C4-2B (cell line): ENCODE results near the gene MRGPRF.

ENCODE experiments used
- H3K27ac ChIP-seq: fragments of 450-650 bp; 2 replicates; pipeline ENCODE4 v1.5.1; 2017
- ZFX ChIP-seq: fragments of 450-650 bp; IDR thresholded peaks from 2 replicates; pipeline ENCODE4 v1.6.1; 2017
- TF ChIP-seq, protein P1 (sequence below): fragments of 450-650 bp; conservative IDR thresholded peaks from 2 replicates; pipeline ENCODE4 v1.5.1; 2017; ENCODE audit warnings: mild to moderate bottlenecking

The MRGPRF gene

GRCh38 chr11:69008737-69009440 is 4.2 kb downstream of the MRGPRF start:
- TF ChIP-seq, protein P1, sequence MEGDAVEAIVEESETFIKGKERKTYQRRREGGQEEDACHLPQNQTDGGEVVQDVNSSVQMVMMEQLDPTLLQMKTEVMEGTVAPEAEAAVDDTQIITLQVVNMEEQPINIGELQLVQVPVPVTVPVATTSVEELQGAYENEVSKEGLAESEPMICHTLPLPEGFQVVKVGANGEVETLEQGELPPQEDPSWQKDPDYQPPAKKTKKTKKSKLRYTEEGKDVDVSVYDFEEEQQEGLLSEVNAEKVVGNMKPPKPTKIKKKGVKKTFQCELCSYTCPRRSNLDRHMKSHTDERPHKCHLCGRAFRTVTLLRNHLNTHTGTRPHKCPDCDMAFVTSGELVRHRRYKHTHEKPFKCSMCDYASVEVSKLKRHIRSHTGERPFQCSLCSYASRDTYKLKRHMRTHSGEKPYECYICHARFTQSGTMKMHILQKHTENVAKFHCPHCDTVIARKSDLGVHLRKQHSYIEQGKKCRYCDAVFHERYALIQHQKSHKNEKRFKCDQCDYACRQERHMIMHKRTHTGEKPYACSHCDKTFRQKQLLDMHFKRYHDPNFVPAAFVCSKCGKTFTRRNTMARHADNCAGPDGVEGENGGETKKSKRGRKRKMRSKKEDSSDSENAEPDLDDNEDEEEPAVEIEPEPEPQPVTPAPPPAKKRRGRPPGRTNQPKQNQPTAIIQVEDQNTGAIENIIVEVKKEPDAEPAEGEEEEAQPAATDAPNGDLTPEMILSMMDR = no peak
- no peak for TF ChIP-seq ZFX
- H3K27ac ChIP-seq = no peak overlapping the region

GRCh38 chr11:69007975-69008381 is 5.1 kb downstream of the MRGPRF start:
- H3K27ac ChIP-seq = no peak overlapping the region
- TF ChIP-seq ZFX = no peak
- TF ChIP-seq, protein P1 = no peak

DNA sequence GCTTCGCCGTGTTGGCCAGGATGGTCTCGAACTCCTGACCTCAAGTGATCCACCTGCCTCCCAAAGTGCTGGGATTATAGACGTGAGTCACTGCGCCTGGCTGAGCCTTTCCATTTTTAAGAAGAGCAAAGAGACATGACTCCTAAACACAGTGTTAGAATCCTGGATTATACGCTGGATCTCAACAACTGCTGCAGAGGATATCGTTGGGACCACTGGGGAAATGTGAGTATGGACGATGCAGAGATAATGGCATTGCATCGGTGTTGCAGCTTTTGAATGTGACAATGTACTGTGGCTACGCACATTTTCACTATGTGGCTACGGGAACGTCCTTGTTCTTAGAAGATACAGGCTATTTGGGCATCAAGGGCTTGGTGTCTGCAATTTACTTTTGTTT is 6.2 kb downstream of the MRGPRF start:
- TF ChIP-seq, protein P1 = no peak
- no peak for TF ChIP-seq ZFX
- H3K27ac ChIP-seq = no peak overlapping the region

DNA sequence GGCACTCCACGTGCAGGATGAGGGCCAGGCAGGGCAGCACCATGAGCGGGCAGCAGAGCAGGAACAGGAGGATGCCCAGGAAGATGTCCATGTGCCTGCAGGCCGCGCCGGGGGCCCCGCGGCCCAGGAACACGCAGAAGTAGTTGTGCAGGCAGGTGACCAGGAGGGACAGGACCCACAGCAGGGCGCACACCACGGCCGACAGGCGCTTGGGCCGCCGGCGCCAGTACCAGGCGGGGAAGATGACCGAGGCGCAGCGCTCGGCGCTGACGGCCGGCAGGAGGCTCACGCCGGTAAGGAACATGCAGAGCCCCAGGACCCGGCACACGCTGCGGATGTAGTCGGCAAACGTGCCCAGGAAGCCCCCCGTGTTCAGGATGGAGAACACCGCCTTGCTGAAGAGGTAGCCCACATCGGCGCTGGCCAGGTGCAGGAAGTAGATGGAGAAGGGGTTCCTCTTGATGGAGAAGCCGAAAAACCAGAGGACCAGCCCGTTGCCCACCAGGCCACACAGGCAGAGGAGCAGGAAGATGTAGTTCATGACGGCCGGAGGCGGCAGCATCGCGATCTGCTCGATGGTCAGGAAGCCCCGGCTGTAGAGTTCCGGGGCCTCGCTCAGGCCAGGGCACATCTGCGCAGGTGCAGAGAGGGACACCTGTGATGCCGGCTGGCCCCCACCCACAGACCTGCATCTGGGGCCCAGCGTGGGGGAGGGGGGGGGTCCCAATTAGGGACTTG is 7.2 kb downstream of the MRGPRF start:
- no peak overlapping the region for H3K27ac ChIP-seq
- TF ChIP-seq, protein P1 = no peak
- no peak for TF ChIP-seq ZFX

- no peak overlapping the region for H3K27ac ChIP-seq
- TF ChIP-seq ZFX = no peak
- TF ChIP-seq, protein P1 = no peak
Measured at GRCh38 chr11:69005183-69005630, 7.8 kb downstream of the MRGPRF start.

- no peak overlapping the region for H3K27ac ChIP-seq
- TF ChIP-seq, protein P1 = no peak
- no peak for TF ChIP-seq ZFX
Measured at GRCh38 chr11:69004411-69005182, 8.4 kb downstream of the MRGPRF start.
